Thymus (tissue), 11 donors: ENCODE data around the gene MBD4. TPM values are rescaled to one million over a fixed set of nuclear protein-coding genes. Genes with fewer than 3 reads are reported as not detected.

Experiments used
- DNase-seq, 9 donors: peaks; one replicate each; pipeline ENCODE4 v3.0.0-alpha.2; 2013; ENCODE audit warnings: low spot score in 9 of 9, low read depth in 6 of 9, missing footprints in 1 of 9
- H3K27ac ChIP-seq, 2 donors: one replicate each; pipeline ENCODE4 v1.5.1; 2013; ENCODE audit warnings: control low read depth in 1 of 2, low read depth in 1 of 2, low read length in 1 of 2, mild to moderate bottlenecking in 1 of 2, moderate library complexity in 1 of 2
- H3K27me3 ChIP-seq, 2 donors: one replicate each; pipeline ENCODE4 v1.5.1; 2013; ENCODE audit warnings: low read length in 1 of 2; ENCODE audit not compliant: control insufficient read depth in 2 of 2, insufficient read depth in 1 of 2
- H3K36me3 ChIP-seq, 2 donors: one replicate each; pipeline ENCODE4 v1.5.1; 2013; ENCODE audit warnings: low read length in 1 of 2, mild to moderate bottlenecking in 1 of 2, moderate library complexity in 1 of 2; ENCODE audit not compliant: control insufficient read depth in 2 of 2, insufficient read depth in 2 of 2
- H3K4me1 ChIP-seq, 2 donors: one replicate each; pipeline ENCODE4 v1.5.1; 2013; ENCODE audit warnings: low read length in 2 of 2; ENCODE audit not compliant: control insufficient read depth in 2 of 2, insufficient read depth in 2 of 2
- H3K4me3 ChIP-seq, 2 donors: one replicate each; pipeline ENCODE4 v1.5.1; 2013; ENCODE audit warnings: low read length in 2 of 2, control low read depth in 1 of 2, mild to moderate bottlenecking in 1 of 2
- H3K9me3 ChIP-seq, 2 donors: one replicate each; pipeline ENCODE4 v1.5.1; 2013; ENCODE audit warnings: low read length in 1 of 2, mild to moderate bottlenecking in 1 of 2; ENCODE audit not compliant: control insufficient read depth in 2 of 2, insufficient read depth in 1 of 2
- WGBS: extraction: QIAGEN DNeasy Blood & Tissue Kit; methylation state at CpG from one replicate; pipeline ENCODE4 v1.1.7; 2013; 5-methylcytosine and 5-hydroxymethylcytosine counted together
- polyA plus RNA-seq: library from polyadenylated mRNA; stranded (reverse); fragments of 200-250 nt; gene quantifications from one replicate; pipeline ENCODE4 v1.2.3, GENCODE V29; 2013
- total RNA-seq: library from RNA; stranded (reverse); fragments of 120-200 nt; gene quantifications from one replicate; pipeline ENCODE4 v1.2.4, GENCODE V29; 2013
- donor health status: healthy.

The MBD4 gene
- total and polyA plus RNA-seq, 2 donors, result 28.8 to 48.4 TPM

DNA sequence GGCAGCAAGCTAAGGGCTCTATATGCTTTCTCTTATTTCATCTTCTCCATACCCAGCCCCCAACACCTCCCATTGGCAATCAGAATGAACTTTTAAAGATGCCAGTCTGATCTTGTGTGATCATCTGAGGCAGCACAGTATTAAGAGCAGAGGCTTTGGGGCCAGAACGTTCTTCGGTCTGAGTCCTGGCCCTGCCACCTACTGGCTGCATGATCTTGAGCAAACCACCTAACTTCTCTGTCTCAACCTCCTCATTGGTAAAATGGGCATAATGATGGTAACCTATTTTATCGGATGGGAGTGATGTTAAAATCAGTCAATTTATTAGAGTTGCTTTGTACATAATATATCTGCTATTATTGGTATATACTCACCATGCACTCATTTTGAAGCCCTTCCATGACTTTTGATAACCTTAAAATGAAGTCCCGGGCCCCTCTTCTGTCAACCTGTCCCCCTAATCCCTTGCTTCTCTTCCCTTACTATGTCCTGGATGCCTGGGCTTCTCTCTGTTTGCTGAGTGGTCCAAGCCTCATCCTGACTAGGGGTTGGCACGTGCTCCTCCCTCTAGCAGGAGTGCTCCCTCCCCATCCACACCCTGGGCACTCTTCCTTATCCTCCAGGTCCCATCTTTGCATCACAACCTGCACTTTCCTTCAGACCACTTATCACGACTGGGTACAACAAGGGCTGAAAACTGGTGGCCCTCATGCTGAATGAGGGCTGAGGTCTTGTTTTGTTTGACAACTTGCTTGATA lies 17.6 kb downstream of the MBD4 start:
- peaks cover 0 to 2% of the 10 kb centered on the region in 2 donors for H3K9me3 ChIP-seq
- no peak overlapping the region for H3K4me3 ChIP-seq
- H3K27ac ChIP-seq, result no peak overlapping the region
- H3K36me3 ChIP-seq, result no peaks in the 10 kb centered on the region
- no peak for DNase-seq
- 84% methylated on average over 6 of the region's 6 CpGs for whole genome bisulfite sequencing
- H3K27me3 ChIP-seq, result no peaks in the 10 kb centered on the region
- H3K4me1 ChIP-seq, result peaks cover 5 to 18% of the 10 kb centered on the region in 2 donors

DNA sequence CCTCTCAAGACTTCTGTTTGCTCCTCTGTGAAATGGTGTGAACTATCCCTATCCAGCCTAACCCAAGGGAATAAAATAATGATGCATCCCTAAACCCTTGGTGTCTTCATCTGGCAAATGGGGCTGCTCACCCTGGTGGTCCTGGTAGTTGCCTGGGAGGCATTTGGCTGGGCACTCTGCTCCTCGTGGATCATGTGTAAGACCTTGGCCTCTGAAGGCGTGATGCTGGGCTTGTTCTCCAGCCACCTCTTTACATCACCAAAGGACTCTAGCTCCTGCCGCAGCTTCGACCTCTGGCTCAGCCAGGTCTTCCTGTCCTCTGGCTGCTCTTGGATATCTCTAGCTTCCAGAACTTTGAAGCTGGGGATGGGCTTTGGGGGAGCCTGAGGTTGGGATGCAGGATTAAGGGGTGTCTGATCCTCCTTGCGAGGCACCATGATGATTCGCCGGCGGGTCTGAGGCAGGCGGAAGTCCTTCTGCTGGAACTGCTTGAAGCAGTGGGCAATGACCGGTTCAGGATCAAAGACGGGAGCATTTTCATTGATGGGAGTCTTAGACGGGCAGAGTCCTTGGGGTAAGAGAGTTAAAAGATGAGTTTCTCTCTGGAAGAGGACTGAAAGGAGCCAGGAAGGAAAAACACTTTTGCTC lies 18.4 kb downstream of the MBD4 start:
- WGBS, result 98% methylated on average over 12 of the region's 12 CpGs

GRCh38 chr3:129419476-129419875 lies 20.3 kb downstream of the MBD4 start:
- Histone ChIP-seq H3K4me1 (peaks cover 0 to 6% of the 10 kb centered on the region in 2 donors), H3K36me3 (no peaks in the 10 kb centered on the region), H3K27me3 (no peaks in the 10 kb centered on the region), H3K4me3 (no peak overlapping the region), H3K9me3 (peaks cover 0 to 2% of the 10 kb centered on the region in 2 donors), H3K27ac (no peak overlapping the region)
- no peak for DNase-seq
- 94% methylated on average over 4 of the region's 4 CpGs for WGBS

More for the DNA sequence above, 18.4 kb downstream of the MBD4 start:
- peaks cover 0 to 2% of the 10 kb centered on the region in 2 donors for H3K9me3 ChIP-seq
- H3K27me3 ChIP-seq, result no peaks in the 10 kb centered on the region
- DNase-seq, result no peak
- H3K4me1 ChIP-seq, result peaks cover 5 to 18% of the 10 kb centered on the region in 2 donors
- H3K27ac ChIP-seq, result no peak overlapping the region
- no peak overlapping the region for H3K4me3 ChIP-seq
- H3K36me3 ChIP-seq, result no peaks in the 10 kb centered on the region

DNA sequence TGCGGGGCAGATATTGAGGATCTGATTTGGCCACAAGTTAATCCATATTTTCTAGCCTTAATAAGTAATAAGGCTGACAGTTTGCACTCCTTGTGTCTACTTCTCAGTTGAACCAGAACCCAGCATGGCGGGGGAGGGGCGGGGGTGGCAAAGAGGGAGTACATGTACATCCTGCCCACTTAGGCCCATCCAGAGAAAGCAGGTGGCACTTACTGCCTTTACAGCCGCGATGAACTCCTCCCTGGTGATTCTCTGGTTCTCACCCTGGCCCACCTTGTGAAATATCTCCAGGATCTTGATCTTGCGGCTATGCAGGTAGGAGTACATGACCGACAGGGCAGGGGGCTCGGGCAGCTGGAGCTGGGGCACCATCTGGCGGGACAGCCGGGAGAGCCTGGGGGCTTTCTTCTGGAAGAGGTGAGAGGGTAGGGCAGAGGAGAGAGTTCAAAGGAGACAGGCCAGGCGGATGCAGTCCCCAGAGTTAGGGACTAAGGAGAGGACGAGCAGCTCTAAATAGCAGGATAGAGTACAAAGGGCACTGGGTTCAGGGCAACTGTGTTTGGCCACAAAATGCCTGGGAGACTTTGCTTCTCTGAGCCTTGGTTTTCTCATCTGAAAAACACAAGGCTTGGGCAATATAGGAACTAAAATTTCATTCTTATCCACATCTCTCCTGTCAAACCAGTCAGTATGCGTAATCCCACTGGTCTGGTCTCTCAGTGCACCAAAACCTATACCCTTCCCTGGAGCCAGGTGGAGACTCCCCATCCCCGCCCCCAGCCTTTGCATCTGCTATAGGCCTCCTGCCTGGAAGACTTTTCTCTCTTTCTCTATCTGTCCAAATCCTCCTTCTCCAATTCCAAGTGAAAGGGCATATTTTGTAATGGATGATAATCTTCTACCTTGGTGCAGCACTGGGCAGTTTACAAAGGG lies 21.4 kb downstream of the MBD4 start:
- Histone ChIP-seq H3K27ac (no peak overlapping the region), H3K36me3 (no peaks in the 10 kb centered on the region), H3K27me3 (no peaks in the 10 kb centered on the region), H3K9me3 (peaks cover 0 to 2% of the 10 kb centered on the region in 2 donors), H3K4me3 (no peak overlapping the region), H3K4me1 (no peaks in the 10 kb centered on the region)
- DNase-seq, result no peak
- WGBS, result 97% methylated on average over 14 of the region's 14 CpGs

DNA sequence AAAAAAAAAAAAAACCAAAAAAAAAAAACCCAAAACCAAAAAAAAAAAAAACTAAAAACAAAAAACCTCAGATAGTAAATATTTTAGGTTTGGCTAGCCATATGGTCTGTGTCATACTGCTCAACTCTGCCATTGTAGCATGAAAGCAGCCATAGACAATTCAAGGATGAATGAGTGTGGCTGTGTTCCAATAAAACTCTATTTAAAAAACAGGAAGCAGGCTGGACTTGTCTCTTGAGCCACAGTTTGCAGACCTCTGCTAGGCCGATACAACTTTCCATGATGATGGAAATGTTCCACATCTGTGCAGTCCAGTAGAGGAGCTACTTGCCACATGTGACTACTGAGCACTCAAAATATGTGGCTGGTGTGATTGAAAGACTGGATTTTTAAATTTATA lies 22.4 kb downstream of the MBD4 start:
- no peak for DNase-seq
- Histone ChIP-seq H3K9me3 (peaks cover 0 to 2% of the 10 kb centered on the region in 2 donors), H3K4me1 (no peaks in the 10 kb centered on the region), H3K27me3 (no peaks in the 10 kb centered on the region), H3K4me3 (no peak overlapping the region), H3K27ac (no peak overlapping the region), H3K36me3 (no peaks in the 10 kb centered on the region)
- WGBS, result 85% methylated on average over 1 of the region's 1 CpG

DNA sequence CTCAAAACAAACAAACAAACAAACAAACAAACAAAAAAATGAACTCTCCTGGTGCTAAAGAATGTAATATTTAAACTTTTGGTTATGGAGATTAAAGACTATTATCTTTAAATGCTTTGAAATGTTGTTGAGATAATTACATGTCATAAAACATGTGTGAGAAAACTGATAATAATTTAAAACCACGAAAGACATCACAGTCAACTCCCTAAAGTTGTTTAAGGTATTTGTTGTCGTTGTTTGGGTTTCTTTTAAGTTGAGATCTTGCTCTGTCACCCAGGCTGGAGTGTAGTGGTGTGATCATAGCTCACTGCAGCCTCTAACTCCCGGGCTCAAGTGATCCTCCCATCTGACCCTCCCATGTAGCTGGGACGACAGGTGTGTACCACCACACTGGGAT lies 23.3 kb downstream of the MBD4 start:
- no peaks in the 10 kb centered on the region for H3K36me3 ChIP-seq
- H3K27me3 ChIP-seq, result no peaks in the 10 kb centered on the region
- no peak overlapping the region for H3K27ac ChIP-seq
- no peak for DNase-seq
- H3K4me3 ChIP-seq, result no peak overlapping the region
- no peaks in the 10 kb centered on the region for H3K4me1 ChIP-seq
- H3K9me3 ChIP-seq, result peaks cover 0 to under 1% of the 10 kb centered on the region in 2 donors
- 92% methylated on average over 4 of the region's 4 CpGs for WGBS

- Histone ChIP-seq H3K27me3 (no peaks in the 10 kb centered on the region), H3K4me3 (no peak overlapping the region), H3K4me1 (no peaks in the 10 kb centered on the region), H3K27ac (no peak overlapping the region), H3K9me3 (no peaks in the 10 kb centered on the region), H3K36me3 (no peaks in the 10 kb centered on the region)
- WGBS, result 97% methylated on average over 6 of the region's 6 CpGs
- DNase-seq, result no peak
These were observed 23.9 kb downstream of the MBD4 start for GRCh38 chr3:129415830-129416229.

DNA sequence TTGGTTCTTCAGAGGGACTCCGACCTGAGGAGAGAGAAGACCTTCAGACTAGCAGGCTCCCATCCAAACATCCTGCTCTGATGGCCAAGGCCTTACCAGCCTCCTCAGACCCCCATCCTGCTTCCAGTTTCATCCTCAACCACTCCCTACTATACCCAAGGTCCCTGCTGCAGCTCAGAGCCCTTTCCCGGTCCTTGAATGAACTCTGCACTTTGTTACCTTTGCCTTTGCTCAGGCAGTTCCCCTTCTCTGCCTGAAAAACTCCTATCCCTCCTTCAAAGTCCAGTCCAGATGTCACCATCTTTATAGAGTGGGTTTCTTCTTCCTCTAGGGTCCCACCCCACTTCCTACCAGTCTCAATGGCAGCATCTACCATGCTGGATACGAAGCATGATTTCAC lies 24.4 kb downstream of the MBD4 start:
- WGBS, result 92% methylated on average over 3 of the region's 3 CpGs
- H3K27me3 ChIP-seq, result no peaks in the 10 kb centered on the region

More for the DNA sequence above, 24.4 kb downstream of the MBD4 start:
- Histone ChIP-seq H3K27ac (no peak overlapping the region), H3K36me3 (no peaks in the 10 kb centered on the region), H3K4me1 (no peaks in the 10 kb centered on the region), H3K4me3 (no peak overlapping the region), H3K9me3 (no peaks in the 10 kb centered on the region)
- no peak for DNase-seq
